HepG2 (cell line): ENCODE measurements around the gene UQCR11. TPM values are rescaled to one million over a fixed set of nuclear protein-coding genes. Genes with fewer than 3 reads are reported as not detected.

ENCODE experiments used
- ATAC-seq: fragments of 200-7000 bp; cut with Tn5 transposase; 3 replicates; pipeline ENCODE4 v1.9.1; 2020; ENCODE audit warnings: mild to moderate bottlenecking, moderate library complexity
- BruUV-seq: library from RNA; stranded (reverse); fragments of 400-500 nt; replicated peaks from 2 replicates; lab custom pipeline; 2021; lab: Mats Ljungman, UMichigan
- CTCF ChIA-PET: fragments of 300-600 bp; formaldehyde crosslinking; extraction: SDS; loops from one replicate; lab custom pipeline; 2021; ENCODE audit warnings: low total read pairs, inconsistent platforms, low intra/inter-chr PET ratio; lab: Yijun Ruan, JAX
- POLR2A ChIA-PET: fragments of 350-600 bp; sonication (Branson Sonifier 250); formaldehyde crosslinking; loops from one replicate; lab custom pipeline; 2020; ENCODE audit warnings: antibody characterized with exemption, inconsistent platforms; lab: Yijun Ruan, JAX
- DNase-seq: peaks from one replicate; pipeline ENCODE4 v3.0.0-alpha.2; 2015; ENCODE audit warnings: low spot score
- FAIRE-seq: peaks from 3 replicates; lab custom pipeline; 2011; peaks lifted over from hg19 to GRCh38; lab: Jason Lieb, UNC
- H2AFZ ChIP-seq: one replicate; pipeline ENCODE4 v1.6.1; 2011; ENCODE audit warnings: low read length, inconsistent platforms
- H3K27ac ChIP-seq: fragments of 300-600 bp; 3 replicates; pipeline ENCODE4 v1.8.0; 2011; ENCODE audit warnings: mixed run types, mild to moderate bottlenecking, mixed read lengths, low read length, inconsistent platforms; ENCODE audit not compliant: insufficient read depth; ENCODE audit errors: extremely low read length
- H3K27me3 ChIP-seq, 2 experiments: fragments of 200-600 bp in 1 of 2; 2 replicates in 1 of 2; 3 replicates in 1 of 2; pipeline versions ENCODE4 v1.6.0 to v1.8.0; 2011; ENCODE audit warnings: low read length in 2 of 2, mild to moderate bottlenecking in 2 of 2, moderate library complexity in 2 of 2, inconsistent platforms in 1 of 2; ENCODE audit not compliant: insufficient read depth in 2 of 2, control insufficient read depth in 1 of 2
- H3K36me3 ChIP-seq, 2 experiments: fragments of 200-600 bp in 1 of 2; replicated peaks in 1 of 2; 2 replicates in 1 of 2; 3 replicates in 1 of 2; pipeline versions ENCODE4 v1.5.1 to v1.8.0; 2011; ENCODE audit warnings: low read length in 2 of 2, inconsistent platforms in 1 of 2; ENCODE audit not compliant: insufficient read depth in 2 of 2, control insufficient read depth in 1 of 2
- H3K4me1 ChIP-seq: 2 replicates; pipeline ENCODE4 v1.5.1; 2012; ENCODE audit warnings: low read length, inconsistent platforms; ENCODE audit not compliant: insufficient read depth
- H3K4me2 ChIP-seq: 2 replicates; pipeline ENCODE4 v1.6.0; 2011; ENCODE audit warnings: low read depth, low read length, inconsistent platforms
- H3K4me3 ChIP-seq, 3 experiments: fragments of 200-600 bp in 1 of 3; sonication (generic), shearing (Covaris generic) in 1 of 3; replicated peaks in 1 of 3; 2 replicates each; pipeline ENCODE4 v1.5.1; 2011 to 2016; ENCODE audit warnings: low read length in 3 of 3, inconsistent platforms in 2 of 3, low read depth in 2 of 3, mild to moderate bottlenecking in 2 of 3, control low read depth in 1 of 3, mixed read lengths in 1 of 3; ENCODE audit not compliant: insufficient read depth in 1 of 3
- H3K79me2 ChIP-seq: one replicate; pipeline ENCODE4 v1.6.1; 2011; ENCODE audit warnings: low read length, inconsistent platforms; ENCODE audit not compliant: insufficient read depth
- H3K9ac ChIP-seq: 2 replicates; pipeline ENCODE4 v1.6.0; 2011; ENCODE audit warnings: mild to moderate bottlenecking, low read depth, low read length, inconsistent platforms; ENCODE audit not compliant: insufficient read depth
- H3K9me3 ChIP-seq: 2 replicates; pipeline ENCODE4 v1.5.1; 2012; ENCODE audit warnings: mild to moderate bottlenecking, low read length
- H4K20me1 ChIP-seq: 2 replicates; pipeline ENCODE4 v1.6.0; 2011; ENCODE audit warnings: inconsistent platforms, mild to moderate bottlenecking, low read length, moderate library complexity; ENCODE audit not compliant: insufficient read depth
- CEBPB ChIP-seq: IDR thresholded peaks from 2 replicates; pipeline ENCODE4 v1.6.1; 2011; ENCODE audit warnings: low read depth, low read length, improper control_type of control experiment, borderline replicate concordance
- EHMT2 ChIP-seq: fragments of 200-600 bp; sonication (generic); IDR thresholded peaks from 2 replicates; pipeline ENCODE4 v1.7.0; 2017; ENCODE audit warnings: antibody characterized with exemption, low read depth, low read length, borderline replicate concordance
- ELF3 ChIP-seq: IDR thresholded peaks from 2 replicates; pipeline ENCODE4 v1.6.1; 2016; ENCODE audit warnings: missing genetic modification reagents, missing compliant biosample characterization
- GABPA ChIP-seq, 2 experiments: IDR thresholded peaks; 2 replicates each; pipeline ENCODE4 v1.6.1; 2011 to 2016; ENCODE audit warnings: low read depth in 2 of 2, low read length in 1 of 2, missing biosample characterization in 1 of 2, missing genetic modification characterization in 1 of 2
- GMEB1 ChIP-seq: sonication (generic); formaldehyde crosslinking; IDR thresholded peaks from 2 replicates; pipeline ENCODE4 v1.5.1; 2020; ENCODE audit warnings: missing genetic modification reagents, mild to moderate bottlenecking, borderline replicate concordance
- KAT7 ChIP-seq: IDR thresholded peaks from 2 replicates; pipeline ENCODE4 v1.6.1; 2018; ENCODE audit warnings: borderline replicate concordance, missing compliant biosample characterization
- ZBTB3 ChIP-seq: sonication (generic); formaldehyde crosslinking; IDR thresholded peaks from 2 replicates; pipeline ENCODE4 v1.4.0; 2020; ENCODE audit warnings: low read depth, mild to moderate bottlenecking, moderate library complexity, missing genetic modification reagents, borderline replicate concordance
- ZKSCAN1 ChIP-seq: fragments of 150-350 bp; IDR thresholded peaks from 2 replicates; pipeline ENCODE4 v1.6.1; 2014; ENCODE audit warnings: low read length
- ZNF24 ChIP-seq: fragments of 450-650 bp; IDR thresholded peaks from 2 replicates; pipeline ENCODE4 v1.6.1; 2017; ENCODE audit warnings: antibody characterized with exemption, mild to moderate bottlenecking
- ZNF292 ChIP-seq: sonication (generic); formaldehyde crosslinking; IDR thresholded peaks from 2 replicates; pipeline ENCODE4 v1.8.1; 2022; ENCODE audit warnings: mild to moderate bottlenecking, low read depth, missing genetic modification reagents, borderline replicate concordance
- ZNF329 ChIP-seq: sonication (generic); formaldehyde crosslinking; IDR thresholded peaks from 2 replicates; pipeline ENCODE4 v1.9.0; 2021; ENCODE audit warnings: low read depth, mild to moderate bottlenecking, missing genetic modification reagents
- ZNF841 ChIP-seq: sonication (generic); formaldehyde crosslinking; IDR thresholded peaks from 2 replicates; pipeline ENCODE4 v1.8.1; 2023; ENCODE audit warnings: missing genetic modification reagents, borderline replicate concordance
- WGBS: methylation state at CpG from one replicate; pipeline ENCODE4 v1.1.6; 2017; ENCODE audit warnings: low lambda C conversion rate; 5-methylcytosine and 5-hydroxymethylcytosine counted together
- in situ Hi-C: cut with HindIII; loops from 2 replicates; pipeline ENCODE4 v1.10.0; 2017; ENCODE audit warnings: low pct_unique_long_range_greater_than_20kb; ENCODE audit not compliant: extremely low pct_ligation_motif_present
- intact Hi-C: fragments of 100-400 bp; cut with micrococcal nuclease; formaldehyde crosslinking; loops from one replicate; pipeline ENCODE4 v1.10.0; 2022; ENCODE audit not compliant: unreplicated experiment
- polyA plus RNA-seq, 8 experiments: library from polyadenylated mRNA; depleted of rRNA in 3 of 8; stranded (reverse) in 7 of 8; unstranded in 1 of 8; fragments of >200 nt; fragmentation: Illumina TruSeq in 4 of 8; extraction: Trizol in 4 of 8; gene quantifications; 2 replicates each; pipeline versions ENCODE4 v1.2.1 to v1.2.3, GENCODE V29; 2011 to 2016; ENCODE audit warnings: low read depth in 4 of 8, missing spikeins in 1 of 8, mixed read lengths in 1 of 8; ENCODE audit not compliant: insufficient read depth in 1 of 8
- total RNA-seq, 5 experiments: library from RNA; depleted of rRNA; stranded (reverse); fragments of >200 nt; fragmentation: Illumina TruSeq; extraction: Trizol; gene quantifications; 2 replicates each; pipeline ENCODE4 v1.2.3, GENCODE V29; 2016; ENCODE audit warnings: low read depth in 1 of 5
- TF ChIP-seq, protein P1 (sequence below), 2 experiments: fragments of 450-650 bp in 1 of 2; sonication (generic) in 1 of 2; formaldehyde crosslinking in 1 of 2; IDR thresholded peaks; 2 replicates each; pipeline versions ENCODE4 v1.6.1 to v1.8.0; 2016 to 2022; ENCODE audit warnings: antibody characterized with exemption in 1 of 2, mild to moderate bottlenecking in 1 of 2, missing genetic modification reagents in 1 of 2

Gene UQCR11
- total and polyA plus RNA-seq, 2 of the 13 experiments (the other 11 are each of a cell fraction or from before 2014, with no cell fraction given), result 125 to 214 TPM

GRCh38 chr19:1630811-1631210 is 25.5 kb upstream of the UQCR11 start:
- no peak overlapping the region for H3K4me2 ChIP-seq
- no peak overlapping the region for H2AFZ ChIP-seq
- H3K4me3 ChIP-seq, result no peak overlapping the region
- 98% methylated on average over 6 of the region's 17 CpGs for WGBS
- H3K36me3 ChIP-seq, result peaks cover 7 to 31% of the 10 kb centered on the region in 2 experiments; a peak in 4 of 5 replicates
- DNase-seq (no peak), ATAC-seq (no peak), FAIRE-seq (no peak)
- no peak overlapping the region for H3K27ac ChIP-seq
- no peaks in the 10 kb centered on the region for H3K27me3 ChIP-seq
- ChIA-PET POLR2A (no interaction called here), CTCF (no interaction called here)
- H3K9ac ChIP-seq, result no peak overlapping the region
- 0 out of 2 replicates have a peak, but pooled peaks cover 11% of the 10 kb centered on the region for H3K4me1 ChIP-seq
- intact Hi-C loops (no loop called here), in situ Hi-C loops (no loop called here)
- no peaks in the 10 kb centered on the region for H3K79me2 ChIP-seq
- H3K9me3 ChIP-seq, result no peaks in the 10 kb centered on the region
- no TSS peak for BruUV-seq
- H4K20me1 ChIP-seq, result no peaks in the 10 kb centered on the region
- TF ChIP-seq, protein P1, sequence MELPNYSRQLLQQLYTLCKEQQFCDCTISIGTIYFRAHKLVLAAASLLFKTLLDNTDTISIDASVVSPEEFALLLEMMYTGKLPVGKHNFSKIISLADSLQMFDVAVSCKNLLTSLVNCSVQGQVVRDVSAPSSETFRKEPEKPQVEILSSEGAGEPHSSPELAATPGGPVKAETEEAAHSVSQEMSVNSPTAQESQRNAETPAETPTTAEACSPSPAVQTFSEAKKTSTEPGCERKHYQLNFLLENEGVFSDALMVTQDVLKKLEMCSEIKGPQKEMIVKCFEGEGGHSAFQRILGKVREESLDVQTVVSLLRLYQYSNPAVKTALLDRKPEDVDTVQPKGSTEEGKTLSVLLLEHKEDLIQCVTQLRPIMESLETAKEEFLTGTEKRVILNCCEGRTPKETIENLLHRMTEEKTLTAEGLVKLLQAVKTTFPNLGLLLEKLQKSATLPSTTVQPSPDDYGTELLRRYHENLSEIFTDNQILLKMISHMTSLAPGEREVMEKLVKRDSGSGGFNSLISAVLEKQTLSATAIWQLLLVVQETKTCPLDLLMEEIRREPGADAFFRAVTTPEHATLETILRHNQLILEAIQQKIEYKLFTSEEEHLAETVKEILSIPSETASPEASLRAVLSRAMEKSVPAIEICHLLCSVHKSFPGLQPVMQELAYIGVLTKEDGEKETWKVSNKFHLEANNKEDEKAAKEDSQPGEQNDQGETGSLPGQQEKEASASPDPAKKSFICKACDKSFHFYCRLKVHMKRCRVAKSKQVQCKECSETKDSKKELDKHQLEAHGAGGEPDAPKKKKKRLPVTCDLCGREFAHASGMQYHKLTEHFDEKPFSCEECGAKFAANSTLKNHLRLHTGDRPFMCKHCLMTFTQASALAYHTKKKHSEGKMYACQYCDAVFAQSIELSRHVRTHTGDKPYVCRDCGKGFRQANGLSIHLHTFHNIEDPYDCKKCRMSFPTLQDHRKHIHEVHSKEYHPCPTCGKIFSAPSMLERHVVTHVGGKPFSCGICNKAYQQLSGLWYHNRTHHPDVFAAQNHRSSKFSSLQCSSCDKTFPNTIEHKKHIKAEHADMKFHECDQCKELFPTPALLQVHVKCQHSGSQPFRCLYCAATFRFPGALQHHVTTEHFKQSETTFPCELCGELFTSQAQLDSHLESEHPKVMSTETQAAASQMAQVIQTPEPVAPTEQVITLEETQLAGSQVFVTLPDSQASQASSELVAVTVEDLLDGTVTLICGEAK (IDR thresholded peaks at IDR 0.05), result no peak
- TF ChIP-seq, protein P1 (CRISPR knock-in tag; IDR thresholded peaks at IDR 0.05), result no peak
- TF ChIP-seq KAT7 (CRISPR knock-in tag) (no peak), ELF3 (CRISPR knock-in tag) (no peak), GABPA (IDR thresholded peaks at IDR 0.05; ENCODE audit: low read depth, low read length) (no peak), GABPA (CRISPR knock-in tag; IDR thresholded peaks at IDR 0.05; ENCODE audit: low read depth) (no peak), ZNF841 (no peak), ZBTB3 (CRISPR knock-in tag) (no peak), GMEB1 (CRISPR knock-in tag) (no peak), ZKSCAN1 (no peak), ZNF292 (CRISPR knock-in tag) (no peak), ZNF24 (no peak), CEBPB (no peak), ZNF329 (CRISPR knock-in tag) (no peak), EHMT2 (no peak)
